Activated CD8-positive, alpha-beta memory T cell treated with anti-CD3 and anti-CD28 coated beads, Interleukin-2, amount 50 U/mL, for 1 hour (primary cell): ENCODE data around the gene C15orf39.
"Not testable (repeated sequence)": the region's sequence is repeated elsewhere in the genome, so short reads cannot be mapped to it uniquely, and the experiment has no call there.

Experiments
- DNase-seq: peaks from one replicate; pipeline ENCODE4 v3.0.0-alpha.2; 2020; ENCODE audit errors: extremely low read depth

Gene C15orf39

GRCh38 chr15:75201616-75202250, at the start of gene C15orf39:
Gene C15orf39, plus strand, starts transcription at chr15:75201882. Its CDS starts 4,167 bp downstream, at chr15:75206049.
- DNase-seq: peak; percentile 27

GRCh38 chr15:75152382-75153079, 49.2 kb upstream of the C15orf39 start:
- DNase-seq: no peak

GRCh38 chr15:75153087-75153486, 48.6 kb upstream of the C15orf39 start:
- no peak for DNase-seq

- no peak for DNase-seq
These were observed 48.0 kb upstream of the C15orf39 start for GRCh38 chr15:75153565-75154276.

GRCh38 chr15:75154461-75155062, 47.1 kb upstream of the C15orf39 start:
- DNase-seq: no peak

- DNase-seq: no peak
These were observed 45.1 kb upstream of the C15orf39 start for GRCh38 chr15:75156326-75157215.

GRCh38 chr15:75158402-75158801, 43.3 kb upstream of the C15orf39 start:
- DNase-seq: no peak

- no peak for DNase-seq
These were observed 42.4 kb upstream of the C15orf39 start for GRCh38 chr15:75159244-75159643.

- no peak for DNase-seq
These were observed 40.4 kb upstream of the C15orf39 start for GRCh38 chr15:75161106-75161916.

GRCh38 chr15:75161917-75162414, 39.7 kb upstream of the C15orf39 start:
- no peak for DNase-seq

- no peak for DNase-seq
These were observed 38.5 kb upstream of the C15orf39 start for GRCh38 chr15:75163150-75163564.

GRCh38 chr15:75164625-75165350, 36.9 kb upstream of the C15orf39 start:
- no peak for DNase-seq

GRCh38 chr15:75166489-75167063, 35.1 kb upstream of the C15orf39 start:
- not testable (repeated sequence) for DNase-seq

GRCh38 chr15:75167588-75168350, 33.9 kb upstream of the C15orf39 start:
- DNase-seq: no peak

- DNase-seq: no peak
These were observed 33.3 kb upstream of the C15orf39 start for GRCh38 chr15:75168374-75168773.

- DNase-seq: no peak
These were observed 31.5 kb upstream of the C15orf39 start for GRCh38 chr15:75170203-75170602.

GRCh38 chr15:75170711-75171341, 30.9 kb upstream of the C15orf39 start:
- DNase-seq: no peak

GRCh38 chr15:75171408-75171807, 30.3 kb upstream of the C15orf39 start:
- DNase-seq: no peak
